Vagina (tissue), 2 donors: ENCODE measurements around the gene KDM6A.

Experiments
- POLR2A ChIP-seq, 2 donors: fragments of 450-650 bp; IDR thresholded peaks; one replicate each; pipeline ENCODE4 v1.6.1; 2017; ENCODE audit warnings: antibody characterized with exemption in 2 of 2, mild to moderate bottlenecking in 2 of 2, moderate library complexity in 2 of 2
- TF ChIP-seq, protein P1 (sequence below), 3 experiments: fragments of 450-650 bp in 2 of 3; fragments of 200-600 bp in 1 of 3; sonication (generic) in 1 of 3; IDR thresholded peaks; one replicate each; pipeline ENCODE4 v1.5.1; 2017 to 2019; ENCODE audit warnings: antibody characterized with exemption in 3 of 3, mild to moderate bottlenecking in 2 of 3, moderate library complexity in 2 of 3

- TF ChIP-seq, protein P1, sequence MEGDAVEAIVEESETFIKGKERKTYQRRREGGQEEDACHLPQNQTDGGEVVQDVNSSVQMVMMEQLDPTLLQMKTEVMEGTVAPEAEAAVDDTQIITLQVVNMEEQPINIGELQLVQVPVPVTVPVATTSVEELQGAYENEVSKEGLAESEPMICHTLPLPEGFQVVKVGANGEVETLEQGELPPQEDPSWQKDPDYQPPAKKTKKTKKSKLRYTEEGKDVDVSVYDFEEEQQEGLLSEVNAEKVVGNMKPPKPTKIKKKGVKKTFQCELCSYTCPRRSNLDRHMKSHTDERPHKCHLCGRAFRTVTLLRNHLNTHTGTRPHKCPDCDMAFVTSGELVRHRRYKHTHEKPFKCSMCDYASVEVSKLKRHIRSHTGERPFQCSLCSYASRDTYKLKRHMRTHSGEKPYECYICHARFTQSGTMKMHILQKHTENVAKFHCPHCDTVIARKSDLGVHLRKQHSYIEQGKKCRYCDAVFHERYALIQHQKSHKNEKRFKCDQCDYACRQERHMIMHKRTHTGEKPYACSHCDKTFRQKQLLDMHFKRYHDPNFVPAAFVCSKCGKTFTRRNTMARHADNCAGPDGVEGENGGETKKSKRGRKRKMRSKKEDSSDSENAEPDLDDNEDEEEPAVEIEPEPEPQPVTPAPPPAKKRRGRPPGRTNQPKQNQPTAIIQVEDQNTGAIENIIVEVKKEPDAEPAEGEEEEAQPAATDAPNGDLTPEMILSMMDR (IDR thresholded peaks at IDR 0.05): no peak
- TF ChIP-seq POLR2A (IDR thresholded peaks at IDR 0.05): no peak
Measured at GRCh38 chrX:44980883-44981282, 107.9 kb downstream of the KDM6A start.
